ENCODE results near the gene TCF25.
"Not testable (repeated sequence)": the region's sequence is repeated elsewhere in the genome, so short reads cannot be mapped to it uniquely, and the experiment has no call there.

TCF25 gene

GRCh38 chr16:89910717-89911354 lies 37.4 kb downstream of the TCF25 start:
- peaks cover 52% of the 10 kb centered on the region for H3K36me3 Mint-ChIP-seq (ENCODE audit: low read depth)
- H3K27ac Mint-ChIP-seq, result no peak overlapping the region

DNA sequence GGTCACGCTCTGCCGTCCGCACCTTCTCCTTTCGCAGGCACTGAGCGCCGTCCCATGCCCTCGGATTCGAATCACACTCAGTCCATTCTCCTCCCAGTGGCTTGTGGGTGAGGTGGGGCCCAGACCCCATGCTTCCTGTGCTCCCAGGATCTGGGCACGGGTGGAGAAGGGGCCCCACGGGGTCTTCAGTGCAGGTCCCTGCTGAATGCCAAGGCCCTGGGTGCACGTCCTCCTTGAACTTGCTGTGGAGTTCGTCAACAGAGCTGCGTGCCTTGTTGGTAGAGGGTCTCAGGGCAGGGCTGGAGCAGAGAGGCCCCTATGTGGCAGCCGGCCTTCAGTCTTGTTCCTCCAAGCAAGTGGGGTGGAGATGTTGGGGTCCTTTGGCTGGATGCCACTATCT lies 38.0 kb downstream of the TCF25 start:
- Mint-ChIP-seq H3K4me3 (no peak overlapping the region), H3K4me1 (ENCODE audit: low read depth) (no peaks in the 10 kb centered on the region), H3K36me3 (ENCODE audit: low read depth) (peaks cover 46% of the 10 kb centered on the region), H3K9me3 (no peaks in the 10 kb centered on the region), H3K27me3 (ENCODE audit: low read depth) (no peaks in the 10 kb centered on the region), H3K27ac (no peak overlapping the region)
- DNase-seq (ENCODE audit: low spot score), result no peak

More at GRCh38 chr16:89910717-89911354, 37.4 kb downstream of the TCF25 start:
- no peak for DNase-seq (ENCODE audit: low spot score)
- H3K27me3 Mint-ChIP-seq (ENCODE audit: low read depth), result no peaks in the 10 kb centered on the region
- H3K4me1 Mint-ChIP-seq (ENCODE audit: low read depth), result no peaks in the 10 kb centered on the region
- H3K9me3 Mint-ChIP-seq, result no peaks in the 10 kb centered on the region
- H3K4me3 Mint-ChIP-seq, result no peak overlapping the region

GRCh38 chr16:89912143-89912542 lies 38.8 kb downstream of the TCF25 start:
- Mint-ChIP-seq H3K27ac (no peak overlapping the region), H3K4me3 (no peak overlapping the region), H3K36me3 (ENCODE audit: low read depth) (peaks cover 39% of the 10 kb centered on the region), H3K9me3 (no peaks in the 10 kb centered on the region), H3K27me3 (ENCODE audit: low read depth) (no peaks in the 10 kb centered on the region), H3K4me1 (ENCODE audit: low read depth) (no peaks in the 10 kb centered on the region)
- DNase-seq (ENCODE audit: low spot score), result no peak

DNA sequence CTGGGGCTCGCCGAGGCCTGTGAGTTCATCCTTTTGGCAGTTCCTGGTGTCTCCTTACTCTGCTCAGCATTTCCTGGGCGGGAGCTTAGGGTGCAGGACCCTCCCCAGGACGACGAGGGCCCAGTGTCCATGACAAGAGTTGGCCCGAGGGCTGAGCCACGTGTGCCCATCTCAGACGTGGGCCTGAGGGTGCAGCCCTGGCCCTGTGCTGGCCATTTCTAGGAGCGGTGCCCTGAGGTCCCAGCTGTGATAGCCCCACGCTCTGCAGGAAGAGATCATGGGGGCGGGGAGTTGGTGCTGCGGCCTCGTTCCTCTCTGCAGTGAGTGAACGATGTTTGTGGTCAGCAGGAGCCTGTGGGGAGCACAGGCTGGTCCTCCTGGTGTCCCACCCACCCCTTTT lies 39.2 kb downstream of the TCF25 start:
- no peak for DNase-seq (ENCODE audit: low spot score)
- no peak overlapping the region for H3K4me3 Mint-ChIP-seq
- no peak overlapping the region for H3K27ac Mint-ChIP-seq
- H3K27me3 Mint-ChIP-seq (ENCODE audit: low read depth), result no peaks in the 10 kb centered on the region
- H3K36me3 Mint-ChIP-seq (ENCODE audit: low read depth), result peaks cover 38% of the 10 kb centered on the region
- H3K4me1 Mint-ChIP-seq (ENCODE audit: low read depth), result peaks cover 2% of the 10 kb centered on the region
- H3K9me3 Mint-ChIP-seq, result no peaks in the 10 kb centered on the region

GRCh38 chr16:89913408-89914387 lies 40.3 kb downstream of the TCF25 start:
- Mint-ChIP-seq H3K4me1 (ENCODE audit: low read depth) (peaks cover 7% of the 10 kb centered on the region), H3K4me3 (no peak overlapping the region), H3K9me3 (no peaks in the 10 kb centered on the region), H3K36me3 (ENCODE audit: low read depth) (peaks cover 37% of the 10 kb centered on the region), H3K27ac (no peak overlapping the region), H3K27me3 (ENCODE audit: low read depth) (peaks cover 1% of the 10 kb centered on the region)
- DNase-seq (ENCODE audit: low spot score), result no peak

GRCh38 chr16:89914642-89915285 lies 41.4 kb downstream of the TCF25 start:
- not testable (repeated sequence) for H3K27me3 Mint-ChIP-seq (ENCODE audit: low read depth); DNase-seq (ENCODE audit: low spot score); H3K27ac Mint-ChIP-seq; H3K9me3 Mint-ChIP-seq; H3K4me3 Mint-ChIP-seq; H3K4me1 Mint-ChIP-seq (ENCODE audit: low read depth)
- H3K36me3 Mint-ChIP-seq (ENCODE audit: low read depth), result peaks cover 32% of the 10 kb centered on the region

- no peak overlapping the region for H3K27ac Mint-ChIP-seq
- H3K27me3 Mint-ChIP-seq (ENCODE audit: low read depth), result peaks cover 10% of the 10 kb centered on the region
- H3K36me3 Mint-ChIP-seq (ENCODE audit: low read depth), result peaks cover 25% of the 10 kb centered on the region
- H3K4me3 Mint-ChIP-seq, result no peak overlapping the region
- DNase-seq (ENCODE audit: low spot score), result no peak
- no peaks in the 10 kb centered on the region for H3K9me3 Mint-ChIP-seq
- peaks cover 14% of the 10 kb centered on the region for H3K4me1 Mint-ChIP-seq (ENCODE audit: low read depth)
These were observed 42.2 kb downstream of the TCF25 start for GRCh38 chr16:89915303-89916232.

- DNase-seq (ENCODE audit: low spot score), result peak; percentile 84
- H3K4me1 Mint-ChIP-seq (ENCODE audit: low read depth), result peaks cover 25% of the 10 kb centered on the region
- H3K9me3 Mint-ChIP-seq, result no peaks in the 10 kb centered on the region
- H3K36me3 Mint-ChIP-seq (ENCODE audit: low read depth), result peaks cover 15% of the 10 kb centered on the region
- H3K27ac Mint-ChIP-seq, result peak overlapping the region; percentile 84
- peak overlapping the region; percentile 79 for H3K4me3 Mint-ChIP-seq
- H3K27me3 Mint-ChIP-seq (ENCODE audit: low read depth), result peaks cover 24% of the 10 kb centered on the region
These were observed 44.5 kb downstream of the TCF25 start for GRCh38 chr16:89917773-89918452.

GRCh38 chr16:89918453-89919347 lies 45.3 kb downstream of the TCF25 start, which contains the start of gene MC1R:
Gene MC1R (plus strand): TSS chr16:89918862. CDS start chr16:89919259, 397 bp downstream.
- peaks cover 10% of the 10 kb centered on the region for H3K36me3 Mint-ChIP-seq (ENCODE audit: low read depth)
- H3K4me1 Mint-ChIP-seq (ENCODE audit: low read depth), result peaks cover 25% of the 10 kb centered on the region
- peaks cover 24% of the 10 kb centered on the region for H3K27me3 Mint-ChIP-seq (ENCODE audit: low read depth)
- no peaks in the 10 kb centered on the region for H3K9me3 Mint-ChIP-seq
- DNase-seq (ENCODE audit: low spot score), result no peak
- peak within 1 kb of the TSS; percentile 79 for H3K4me3 Mint-ChIP-seq
- H3K27ac Mint-ChIP-seq, result peak within 1 kb of the TSS; percentile 84

DNA sequence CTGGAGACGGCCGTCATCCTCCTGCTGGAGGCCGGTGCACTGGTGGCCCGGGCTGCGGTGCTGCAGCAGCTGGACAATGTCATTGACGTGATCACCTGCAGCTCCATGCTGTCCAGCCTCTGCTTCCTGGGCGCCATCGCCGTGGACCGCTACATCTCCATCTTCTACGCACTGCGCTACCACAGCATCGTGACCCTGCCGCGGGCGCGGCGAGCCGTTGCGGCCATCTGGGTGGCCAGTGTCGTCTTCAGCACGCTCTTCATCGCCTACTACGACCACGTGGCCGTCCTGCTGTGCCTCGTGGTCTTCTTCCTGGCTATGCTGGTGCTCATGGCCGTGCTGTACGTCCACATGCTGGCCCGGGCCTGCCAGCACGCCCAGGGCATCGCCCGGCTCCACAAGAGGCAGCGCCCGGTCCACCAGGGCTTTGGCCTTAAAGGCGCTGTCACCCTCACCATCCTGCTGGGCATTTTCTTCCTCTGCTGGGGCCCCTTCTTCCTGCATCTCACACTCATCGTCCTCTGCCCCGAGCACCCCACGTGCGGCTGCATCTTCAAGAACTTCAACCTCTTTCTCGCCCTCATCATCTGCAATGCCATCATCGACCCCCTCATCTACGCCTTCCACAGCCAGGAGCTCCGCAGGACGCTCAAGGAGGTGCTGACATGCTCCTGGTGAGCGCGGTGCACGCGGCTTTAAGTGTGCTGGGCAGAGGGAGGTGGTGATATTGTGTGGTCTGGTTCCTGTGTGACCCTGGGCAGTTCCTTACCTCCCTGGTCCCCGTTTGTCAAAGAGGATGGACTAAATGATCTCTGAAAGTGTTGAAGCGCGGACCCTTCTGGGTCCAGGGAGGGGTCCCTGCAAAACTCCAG lies 46.4 kb downstream of the TCF25 start:
- no peak for DNase-seq (ENCODE audit: low spot score)
- peak overlapping the region; percentile 39 for H3K4me3 Mint-ChIP-seq
- peaks cover 3% of the 10 kb centered on the region for H3K36me3 Mint-ChIP-seq (ENCODE audit: low read depth)
- H3K4me1 Mint-ChIP-seq (ENCODE audit: low read depth), result peaks cover 25% of the 10 kb centered on the region
- H3K9me3 Mint-ChIP-seq, result no peaks in the 10 kb centered on the region
- peaks cover 28% of the 10 kb centered on the region for H3K27me3 Mint-ChIP-seq (ENCODE audit: low read depth)
- H3K27ac Mint-ChIP-seq, result peak overlapping the region; percentile 27

DNA sequence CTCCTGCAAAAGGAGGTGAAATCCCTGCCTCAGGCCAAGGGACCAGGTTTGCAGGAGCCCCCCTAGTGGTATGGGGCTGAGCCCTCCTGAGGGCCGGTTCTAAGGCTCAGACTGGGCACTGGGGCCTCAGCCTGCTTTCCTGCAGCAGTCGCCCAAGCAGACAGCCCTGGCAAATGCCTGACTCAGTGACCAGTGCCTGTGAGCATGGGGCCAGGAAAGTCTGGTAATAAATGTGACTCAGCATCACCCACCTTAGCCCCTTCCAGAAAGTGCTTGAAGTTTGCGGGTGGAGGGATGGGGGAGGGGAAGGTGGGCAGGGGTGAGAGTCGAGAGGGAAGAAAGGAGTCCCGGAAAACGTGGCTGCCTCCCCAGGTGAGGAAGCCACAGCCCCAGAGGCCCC lies 47.3 kb downstream of the TCF25 start:
- DNase-seq (ENCODE audit: low spot score), result no peak
- peak overlapping the region; percentile 41 for H3K27ac Mint-ChIP-seq
- no peak overlapping the region for H3K4me3 Mint-ChIP-seq
- no peaks in the 10 kb centered on the region for H3K36me3 Mint-ChIP-seq (ENCODE audit: low read depth)
- peaks cover 25% of the 10 kb centered on the region for H3K4me1 Mint-ChIP-seq (ENCODE audit: low read depth)
- no peaks in the 10 kb centered on the region for H3K9me3 Mint-ChIP-seq
- peaks cover 34% of the 10 kb centered on the region for H3K27me3 Mint-ChIP-seq (ENCODE audit: low read depth)

Measured in T-helper 2 cell treated with Interferon-gamma antibody and Interleukin-4, amounts not matched to agents 5 μg/mL and 100 μg/mL, for 36 hours (primary cell).